AG04450 (cell line): Measurements from ENCODE around the gene ING3. TPM values are rescaled to one million over a fixed set of nuclear protein-coding genes. Genes with fewer than 3 reads are reported as not detected.

Source experiments
- CTCF ChIA-PET: fragments of 300-600, 350-600 bp; formaldehyde crosslinking; extraction: SDS; loops from one replicate; lab custom pipeline; 2022; ENCODE audit warnings: antibody characterized with exemption, inconsistent platforms; lab: Charles Lee
- POLR2A ChIA-PET: fragments of 350-600 bp; formaldehyde crosslinking; extraction: SDS; loops from one replicate; lab custom pipeline; 2021; ENCODE audit warnings: antibody characterized with exemption, inconsistent platforms; lab: Yijun Ruan, JAX
- DNase-seq: peaks from one replicate; pipeline ENCODE4 v3.0.0-alpha.2; 2011; ENCODE audit warnings: low read depth, low spot score
- H3K27ac ChIP-seq: one replicate; pipeline ENCODE4 v1.5.1; 2012; ENCODE audit warnings: low read depth, low read length, control low read depth
- H3K27me3 ChIP-seq: one replicate; pipeline ENCODE4 v1.6.0; 2012; ENCODE audit warnings: low read length; ENCODE audit not compliant: control insufficient read depth, insufficient read depth
- H3K4me3 ChIP-seq: 2 replicates; pipeline ENCODE4 v1.5.1; 2011; ENCODE audit warnings: mild to moderate bottlenecking, low read depth, low read length, control low read depth
- H3K9me3 ChIP-seq: 2 replicates; pipeline ENCODE4 v1.5.1; 2012; ENCODE audit warnings: low read length; ENCODE audit not compliant: control insufficient read depth, insufficient read depth
- polyA plus RNA-seq: library from polyadenylated mRNA; depleted of rRNA; stranded (reverse); fragments of >200 nt; gene quantifications from 2 replicates; pipeline ENCODE4 v1.2.3, GENCODE V29; 2011
- TF ChIP-seq, protein P1 (sequence below): IDR thresholded peaks from 2 replicates; pipeline ENCODE4 v1.5.1; 2011; ENCODE audit warnings: low read depth, low read length, control low read depth, inconsistent platforms

Gene ING3
- polyA plus RNA-seq, 1 experiment = 14.5 TPM

GRCh38 chr7:120987683-120988590 lies 37.4 kb downstream of the ING3 start:
- DNase-seq = peak; percentile 90
- Histone ChIP-seq H3K27me3 (no peaks in the 10 kb centered on the region), H3K9me3 (no peaks in the 10 kb centered on the region), H3K27ac (peak overlapping the region; percentile 40), H3K4me3 (peak overlapping the region; percentile 76)
- ChIA-PET CTCF (interaction anchor here (0.6 to 8.9 kb wide), 56 partner anchors 8 to 364 kb away, joined by 3 to 178 read pairs (median 4); partner anchors contain the start of gene ING3), POLR2A (interaction anchor here (0.6 to 5.4 kb wide), 6 partner anchors 13 to 120 kb away, joined by 3 to 62 read pairs (median 4); no protein-coding TSS in a partner anchor)
- TF ChIP-seq, protein P1, sequence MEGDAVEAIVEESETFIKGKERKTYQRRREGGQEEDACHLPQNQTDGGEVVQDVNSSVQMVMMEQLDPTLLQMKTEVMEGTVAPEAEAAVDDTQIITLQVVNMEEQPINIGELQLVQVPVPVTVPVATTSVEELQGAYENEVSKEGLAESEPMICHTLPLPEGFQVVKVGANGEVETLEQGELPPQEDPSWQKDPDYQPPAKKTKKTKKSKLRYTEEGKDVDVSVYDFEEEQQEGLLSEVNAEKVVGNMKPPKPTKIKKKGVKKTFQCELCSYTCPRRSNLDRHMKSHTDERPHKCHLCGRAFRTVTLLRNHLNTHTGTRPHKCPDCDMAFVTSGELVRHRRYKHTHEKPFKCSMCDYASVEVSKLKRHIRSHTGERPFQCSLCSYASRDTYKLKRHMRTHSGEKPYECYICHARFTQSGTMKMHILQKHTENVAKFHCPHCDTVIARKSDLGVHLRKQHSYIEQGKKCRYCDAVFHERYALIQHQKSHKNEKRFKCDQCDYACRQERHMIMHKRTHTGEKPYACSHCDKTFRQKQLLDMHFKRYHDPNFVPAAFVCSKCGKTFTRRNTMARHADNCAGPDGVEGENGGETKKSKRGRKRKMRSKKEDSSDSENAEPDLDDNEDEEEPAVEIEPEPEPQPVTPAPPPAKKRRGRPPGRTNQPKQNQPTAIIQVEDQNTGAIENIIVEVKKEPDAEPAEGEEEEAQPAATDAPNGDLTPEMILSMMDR = peak; percentile 99

GRCh38 chr7:120988591-120989256 lies 38.1 kb downstream of the ING3 start, which contains the start of gene CPED1:
Gene CPED1 (plus strand): TSS chr7:120988711. CDS start chr7:120989622, 911 bp downstream.
- CTCF ChIA-PET = interaction anchor here (0.6 to 8.9 kb wide), 31 partner anchors 7 to 363 kb away, joined by 3 to 178 read pairs (median 5); no protein-coding TSS in a partner anchor
- peak within 1 kb of the TSS; percentile 76 for H3K4me3 ChIP-seq
- TF ChIP-seq, protein P1 = no peak
- no peaks in the 10 kb centered on the region for H3K9me3 ChIP-seq
- H3K27me3 ChIP-seq = no peaks in the 10 kb centered on the region
- DNase-seq = peak; percentile 73
- peak within 1 kb of the TSS; percentile 90 for H3K27ac ChIP-seq
- POLR2A ChIA-PET = interaction anchor here (0.6 to 5.4 kb wide), 7 partner anchors 13 to 119 kb away, joined by 3 to 62 read pairs (median 5); no protein-coding TSS in a partner anchor

GRCh38 chr7:120989257-120990220 lies 39.0 kb downstream of the ING3 start:
- CTCF ChIA-PET = interaction anchor here (1.0 to 8.9 kb wide), 9 partner anchors 9 to 183 kb away, joined by 3 to 178 read pairs (median 7); no protein-coding TSS in a partner anchor
- TF ChIP-seq, protein P1 = no peak
- POLR2A ChIA-PET = interaction anchor here (1.3 to 5.4 kb wide), 4 partner anchors 12 to 118 kb away, joined by 5 to 62 read pairs (median 10); no protein-coding TSS in a partner anchor
- peak overlapping the region; percentile 90 for H3K27ac ChIP-seq
- H3K9me3 ChIP-seq = no peaks in the 10 kb centered on the region
- DNase-seq = no peak
- H3K4me3 ChIP-seq = peak overlapping the region; percentile 76
- no peaks in the 10 kb centered on the region for H3K27me3 ChIP-seq

- CTCF ChIA-PET = interaction anchor here (1.6 to 8.9 kb wide), 6 partner anchors 10 to 184 kb away, joined by 3 to 178 read pairs (median 36); no protein-coding TSS in a partner anchor
- POLR2A ChIA-PET = interaction anchor here (0.6 to 5.4 kb wide), 5 partner anchors 11 to 338 kb away, joined by 3 to 62 read pairs (median 5); partner anchors contain the start of genes ING3 and WNT16
- no peak overlapping the region for H3K27ac ChIP-seq
- H3K27me3 ChIP-seq = no peaks in the 10 kb centered on the region
- peak overlapping the region; percentile 76 for H3K4me3 ChIP-seq
- TF ChIP-seq, protein P1 = no peak
- H3K9me3 ChIP-seq = no peaks in the 10 kb centered on the region
- DNase-seq = no peak
These were observed 40.0 kb downstream of the ING3 start for GRCh38 chr7:120990468-120991118.
